Measurements from ENCODE around the gene TSEN15.

Gene TSEN15

GRCh38 chr1:184056921-184057555 lies 5.5 kb downstream of the TSEN15 start:
- DNase-seq (ENCODE audit: low read depth in 1 of 2, low spot score in 1 of 2): no peak

GRCh38 chr1:184059887-184060286 lies 8.4 kb downstream of the TSEN15 start:
- Histone ChIP-seq H3K27ac (replicated peaks) (no peak overlapping the region), H3K4me3 (replicated peaks; ENCODE audit: insufficient read depth, low read length) (no peak overlapping the region), H3K27me3 (ENCODE audit: insufficient read depth, poor library complexity, severe bottlenecking) (no peaks in the 10 kb centered on the region)
- TF ChIP-seq GABPA (IDR thresholded peaks at IDR 0.05; ENCODE audit: low read depth): no peak
- TF ChIP-seq POLR2AphosphoS5 (IDR thresholded peaks at IDR 0.05; ENCODE audit: low read depth): no peak
- no peak for TF ChIP-seq CTCF (IDR thresholded peaks at IDR 0.05; ENCODE audit: insufficient read depth, low read length)
- TF ChIP-seq REST (IDR thresholded peaks at IDR 0.05; ENCODE audit: insufficient replicate concordance, low read depth): no peak
- DNase-seq (ENCODE audit: low read depth in 1 of 2, low spot score in 1 of 2): no peak

More at GRCh38 chr1:184056921-184057555, 5.5 kb downstream of the TSEN15 start:
- Histone ChIP-seq H3K27ac (replicated peaks) (no peak overlapping the region), H3K27me3 (ENCODE audit: insufficient read depth, poor library complexity, severe bottlenecking) (no peaks in the 10 kb centered on the region), H3K4me3 (replicated peaks; ENCODE audit: insufficient read depth, low read length) (no peak overlapping the region)
- no peak for TF ChIP-seq POLR2AphosphoS5 (IDR thresholded peaks at IDR 0.05; ENCODE audit: low read depth)
- no peak for TF ChIP-seq SPI1 (IDR thresholded peaks at IDR 0.05; ENCODE audit: borderline replicate concordance, low read depth)
- no peak for TF ChIP-seq CTCF (IDR thresholded peaks at IDR 0.05; ENCODE audit: insufficient read depth, low read length)
- TF ChIP-seq GABPA (IDR thresholded peaks at IDR 0.05; ENCODE audit: low read depth): no peak
- no peak for TF ChIP-seq REST (IDR thresholded peaks at IDR 0.05; ENCODE audit: insufficient replicate concordance, low read depth)

- no peaks in the 10 kb centered on the region for H3K27me3 ChIP-seq (ENCODE audit: insufficient read depth, poor library complexity, severe bottlenecking)
- TF ChIP-seq REST (IDR thresholded peaks at IDR 0.05; ENCODE audit: insufficient replicate concordance, low read depth) (no peak), CTCF (IDR thresholded peaks at IDR 0.05; ENCODE audit: insufficient read depth, low read length) (no peak), SPI1 (IDR thresholded peaks at IDR 0.05; ENCODE audit: borderline replicate concordance, low read depth) (no peak), GABPA (IDR thresholded peaks at IDR 0.05; ENCODE audit: low read depth) (no peak), POLR2AphosphoS5 (IDR thresholded peaks at IDR 0.05; ENCODE audit: low read depth) (no peak)
- no peak for DNase-seq (ENCODE audit: low read depth in 1 of 2, low spot score in 1 of 2)
- H3K4me3 ChIP-seq (replicated peaks; ENCODE audit: insufficient read depth, low read length): no peak overlapping the region
- no peak overlapping the region for H3K27ac ChIP-seq (replicated peaks)
Measured at GRCh38 chr1:184060316-184060715, 8.8 kb downstream of the TSEN15 start.

All from HL-60 (cell line).